ENCODE results near the gene AGRN.

The AGRN gene

DNA sequence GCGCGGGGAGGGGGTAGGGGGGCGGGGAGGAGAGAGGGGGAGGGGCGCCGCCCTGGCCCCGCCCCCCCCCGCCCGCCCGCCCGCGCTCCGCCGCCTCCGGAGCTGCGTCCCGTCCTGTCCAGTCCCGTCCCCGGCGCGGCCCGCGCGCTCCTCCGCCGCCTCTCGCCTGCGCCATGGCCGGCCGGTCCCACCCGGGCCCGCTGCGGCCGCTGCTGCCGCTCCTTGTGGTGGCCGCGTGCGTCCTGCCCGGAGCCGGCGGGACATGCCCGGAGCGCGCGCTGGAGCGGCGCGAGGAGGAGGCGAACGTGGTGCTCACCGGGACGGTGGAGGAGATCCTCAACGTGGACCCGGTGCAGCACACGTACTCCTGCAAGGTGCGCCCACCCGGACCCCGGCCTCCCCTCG is at the start of gene AGRN:
Gene AGRN (plus strand): TSS at position 121 of the 405 bp plus-strand sequence. CDS start 53 bp downstream, at position 174.
- peak within 1 kb of the TSS; percentile 62; the same call in 1 of the 2 replicates for H3K27ac ChIP-seq (ENCODE audit: low read depth, low read length)
- H3K79me2 ChIP-seq (ENCODE audit: control insufficient read depth, insufficient read depth, low read length, unreplicated experiment), result peaks cover 3% of the 10 kb centered on the region

DNA sequence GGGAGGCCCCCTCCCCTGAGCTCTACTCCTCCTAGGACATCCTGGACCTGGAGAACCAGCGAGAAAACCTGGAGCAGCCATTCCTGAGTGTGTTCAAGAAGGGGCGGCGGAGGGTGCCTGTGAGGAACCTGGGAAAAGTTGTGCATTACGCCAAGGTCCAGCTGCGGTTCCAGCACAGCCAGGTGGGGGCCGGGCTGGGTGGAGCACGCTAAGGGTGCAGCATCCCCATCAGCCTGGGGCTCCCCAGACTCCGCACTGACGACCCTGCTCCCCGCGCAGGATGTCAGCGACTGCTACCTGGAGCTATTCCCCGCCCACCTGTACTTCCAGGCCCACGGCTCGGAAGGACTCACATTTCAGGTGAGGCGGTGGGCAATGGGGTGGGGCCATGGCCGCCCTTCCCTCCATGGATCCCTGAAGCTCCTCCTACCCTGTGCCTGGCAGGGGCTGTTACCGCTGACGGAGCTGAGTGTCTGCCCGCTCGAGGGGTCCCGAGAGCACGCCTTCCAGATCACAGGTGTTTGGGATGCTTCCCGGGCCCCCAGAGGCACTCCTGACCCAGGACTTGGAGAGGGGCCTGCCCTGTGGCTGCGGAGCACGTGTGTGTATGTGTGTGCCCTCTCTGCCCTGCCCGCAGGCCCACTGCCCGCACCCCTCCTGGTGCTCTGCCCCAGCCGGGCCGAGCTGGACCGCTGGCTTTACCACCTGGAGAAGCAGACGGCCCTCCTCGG is 49.5 kb upstream of the AGRN start:
- H3K27me3 ChIP-seq (ENCODE audit: insufficient read depth, low read length), result no peaks in the 10 kb centered on the region
- H3K36me3 ChIP-seq (ENCODE audit: insufficient read depth, low read length), result no peaks in the 10 kb centered on the region
- no peak overlapping the region for H3K4me3 ChIP-seq (ENCODE audit: low read depth, low read length)
- no peaks in the 10 kb centered on the region for H3K79me2 ChIP-seq (ENCODE audit: control insufficient read depth, insufficient read depth, low read length, unreplicated experiment)
- H3K4me1 ChIP-seq (ENCODE audit: control insufficient read depth, insufficient read depth, low read length, unreplicated experiment), result peaks cover 7% of the 10 kb centered on the region
- no peak overlapping the region for H3K27ac ChIP-seq (ENCODE audit: low read depth, low read length)
- H2AFZ ChIP-seq (ENCODE audit: low read length, unreplicated experiment), result no peak overlapping the region

More for the DNA sequence above, at the start of gene AGRN:
- peaks cover 3% of the 10 kb centered on the region; the same call in 1 of the 2 replicates for H3K36me3 ChIP-seq (ENCODE audit: insufficient read depth, low read length)
- peak within 1 kb of the TSS; percentile 25 for H2AFZ ChIP-seq (ENCODE audit: low read length, unreplicated experiment)
- H3K27me3 ChIP-seq (ENCODE audit: insufficient read depth, low read length), result no peaks in the 10 kb centered on the region
- H3K4me3 ChIP-seq (ENCODE audit: low read depth, low read length), result peak within 1 kb of the TSS; percentile 88
- peaks cover 32% of the 10 kb centered on the region for H3K4me1 ChIP-seq (ENCODE audit: control insufficient read depth, insufficient read depth, low read length, unreplicated experiment)

DNA sequence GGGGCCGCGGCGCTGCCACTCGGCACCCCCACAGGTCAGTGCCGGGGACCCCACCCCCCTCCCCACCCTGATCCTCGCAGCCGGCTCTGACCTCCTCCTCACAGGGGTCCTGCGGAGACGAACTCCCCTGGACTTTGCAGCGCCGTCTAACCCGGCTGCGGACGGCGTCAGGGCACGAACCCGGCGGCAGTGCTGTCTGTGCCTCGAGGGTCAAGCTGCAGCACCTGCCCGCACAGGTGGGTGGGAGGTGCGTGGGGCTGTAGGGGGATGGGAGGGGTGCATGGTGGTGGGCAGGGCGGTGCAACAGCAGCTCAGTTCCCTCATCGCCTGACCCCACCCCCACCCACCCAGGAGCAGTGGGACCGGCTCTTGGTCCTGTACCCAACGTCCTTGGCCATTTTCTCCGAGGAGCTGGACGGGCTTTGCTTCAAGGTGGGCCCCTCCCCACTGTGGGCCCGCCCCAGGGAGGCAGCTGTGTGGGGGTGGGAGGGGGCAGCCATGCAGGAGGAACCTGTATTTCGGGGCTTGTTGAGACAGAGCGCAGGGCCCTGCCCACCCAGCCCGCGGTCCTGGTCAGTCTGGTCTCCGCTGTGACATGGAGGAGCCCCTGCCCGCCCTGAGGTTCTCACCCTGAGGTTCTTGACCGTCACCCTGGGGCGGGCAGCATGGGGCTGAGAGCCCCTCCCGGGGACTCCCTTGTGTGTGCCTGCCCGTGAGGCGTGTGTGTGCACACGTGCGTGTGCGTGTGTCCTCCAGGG is 48.8 kb upstream of the AGRN start:
- H3K27me3 ChIP-seq (ENCODE audit: insufficient read depth, low read length), result no peaks in the 10 kb centered on the region
- H3K4me1 ChIP-seq (ENCODE audit: control insufficient read depth, insufficient read depth, low read length, unreplicated experiment), result peaks cover under 1% of the 10 kb centered on the region

DNA sequence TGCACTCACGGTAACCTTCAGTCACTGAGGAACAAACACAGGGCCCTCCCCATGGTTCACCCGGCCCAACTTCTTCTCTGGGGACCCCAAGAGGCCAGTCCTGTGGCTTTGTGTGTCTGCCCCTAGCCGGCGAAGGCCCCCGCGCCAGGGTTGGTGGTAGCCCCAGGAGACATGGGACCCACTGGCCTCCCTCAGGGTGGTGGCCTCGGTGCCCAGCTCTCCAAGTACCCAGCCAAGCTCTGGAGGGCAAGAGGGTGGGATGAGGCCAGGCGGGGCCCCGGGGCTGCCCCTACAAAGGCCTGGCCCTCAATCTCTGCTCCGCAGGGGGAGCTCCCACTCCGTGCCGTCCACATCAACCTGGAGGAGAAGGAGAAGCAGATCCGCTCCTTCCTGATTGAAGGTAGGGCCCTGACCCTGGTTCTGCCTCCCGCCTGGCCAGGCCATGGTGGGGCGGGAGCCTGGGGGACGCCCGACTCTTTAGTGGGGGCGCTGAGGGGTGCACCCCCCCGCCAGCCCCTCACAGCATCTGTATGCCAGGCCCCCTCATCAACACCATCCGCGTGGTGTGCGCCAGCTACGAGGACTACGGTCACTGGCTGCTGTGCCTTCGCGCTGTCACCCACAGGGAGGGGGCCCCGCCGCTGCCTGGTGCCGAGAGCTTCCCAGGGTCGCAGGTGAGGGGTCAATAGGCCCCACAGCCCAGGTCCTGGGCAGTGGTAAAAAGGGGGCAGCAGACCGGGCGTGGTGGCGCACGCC is 48.0 kb upstream of the AGRN start:
- no peaks in the 10 kb centered on the region for H3K27me3 ChIP-seq (ENCODE audit: insufficient read depth, low read length)
- H2AFZ ChIP-seq (ENCODE audit: low read length, unreplicated experiment), result no peak overlapping the region
- H3K27ac ChIP-seq (ENCODE audit: low read depth, low read length), result no peak overlapping the region
- H3K4me1 ChIP-seq (ENCODE audit: control insufficient read depth, insufficient read depth, low read length, unreplicated experiment), result no peaks in the 10 kb centered on the region
- H3K4me3 ChIP-seq (ENCODE audit: low read depth, low read length), result no peak overlapping the region
- no peaks in the 10 kb centered on the region for H3K36me3 ChIP-seq (ENCODE audit: insufficient read depth, low read length)
- no peaks in the 10 kb centered on the region for H3K79me2 ChIP-seq (ENCODE audit: control insufficient read depth, insufficient read depth, low read length, unreplicated experiment)

More for the DNA sequence above, 48.8 kb upstream of the AGRN start:
- no peak overlapping the region for H2AFZ ChIP-seq (ENCODE audit: low read length, unreplicated experiment)
- no peaks in the 10 kb centered on the region for H3K79me2 ChIP-seq (ENCODE audit: control insufficient read depth, insufficient read depth, low read length, unreplicated experiment)
- no peak overlapping the region for H3K4me3 ChIP-seq (ENCODE audit: low read depth, low read length)
- no peaks in the 10 kb centered on the region for H3K36me3 ChIP-seq (ENCODE audit: insufficient read depth, low read length)
- H3K27ac ChIP-seq (ENCODE audit: low read depth, low read length), result no peak overlapping the region

DNA sequence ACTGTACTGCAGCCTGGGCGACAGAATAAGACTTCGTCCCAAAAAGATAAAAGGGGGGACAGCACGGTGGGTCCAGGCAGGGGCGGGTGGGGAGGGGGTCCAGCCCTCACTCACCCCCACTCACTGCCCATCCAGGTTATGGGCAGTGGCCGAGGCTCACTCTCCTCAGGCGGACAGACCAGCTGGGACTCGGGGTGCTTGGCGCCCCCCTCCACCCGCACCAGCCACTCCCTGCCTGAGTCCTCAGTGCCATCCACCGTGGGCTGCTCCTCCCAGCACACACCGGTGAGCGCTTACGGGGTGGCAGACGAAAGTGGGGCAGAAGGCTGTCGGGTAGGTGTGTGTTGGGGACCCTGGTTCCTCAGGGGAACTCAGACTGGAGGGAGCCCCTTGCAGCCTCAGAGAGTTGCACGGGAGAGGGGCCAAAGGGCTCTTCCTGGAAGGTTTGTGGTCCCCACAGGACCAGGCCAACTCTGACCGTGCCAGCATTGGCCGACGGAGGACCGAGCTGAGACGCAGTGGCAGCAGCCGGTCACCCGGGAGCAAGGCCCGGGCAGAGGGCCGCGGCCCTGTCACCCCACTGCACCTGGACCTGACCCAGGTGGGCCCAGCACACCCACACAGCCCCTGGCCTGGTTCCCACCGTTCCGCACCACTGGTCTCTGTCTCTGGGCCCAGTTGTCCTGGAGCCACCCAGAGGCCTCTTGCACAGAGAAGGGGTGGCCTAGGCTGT is 47.0 kb upstream of the AGRN start:
- H2AFZ ChIP-seq (ENCODE audit: low read length, unreplicated experiment), result no peak overlapping the region
- no peaks in the 10 kb centered on the region for H3K79me2 ChIP-seq (ENCODE audit: control insufficient read depth, insufficient read depth, low read length, unreplicated experiment)
- no peaks in the 10 kb centered on the region for H3K36me3 ChIP-seq (ENCODE audit: insufficient read depth, low read length)
- H3K27me3 ChIP-seq (ENCODE audit: insufficient read depth, low read length), result no peaks in the 10 kb centered on the region
- H3K4me1 ChIP-seq (ENCODE audit: control insufficient read depth, insufficient read depth, low read length, unreplicated experiment), result no peaks in the 10 kb centered on the region
- no peak overlapping the region for H3K27ac ChIP-seq (ENCODE audit: low read depth, low read length)
- no peak overlapping the region for H3K4me3 ChIP-seq (ENCODE audit: low read depth, low read length)

DNA sequence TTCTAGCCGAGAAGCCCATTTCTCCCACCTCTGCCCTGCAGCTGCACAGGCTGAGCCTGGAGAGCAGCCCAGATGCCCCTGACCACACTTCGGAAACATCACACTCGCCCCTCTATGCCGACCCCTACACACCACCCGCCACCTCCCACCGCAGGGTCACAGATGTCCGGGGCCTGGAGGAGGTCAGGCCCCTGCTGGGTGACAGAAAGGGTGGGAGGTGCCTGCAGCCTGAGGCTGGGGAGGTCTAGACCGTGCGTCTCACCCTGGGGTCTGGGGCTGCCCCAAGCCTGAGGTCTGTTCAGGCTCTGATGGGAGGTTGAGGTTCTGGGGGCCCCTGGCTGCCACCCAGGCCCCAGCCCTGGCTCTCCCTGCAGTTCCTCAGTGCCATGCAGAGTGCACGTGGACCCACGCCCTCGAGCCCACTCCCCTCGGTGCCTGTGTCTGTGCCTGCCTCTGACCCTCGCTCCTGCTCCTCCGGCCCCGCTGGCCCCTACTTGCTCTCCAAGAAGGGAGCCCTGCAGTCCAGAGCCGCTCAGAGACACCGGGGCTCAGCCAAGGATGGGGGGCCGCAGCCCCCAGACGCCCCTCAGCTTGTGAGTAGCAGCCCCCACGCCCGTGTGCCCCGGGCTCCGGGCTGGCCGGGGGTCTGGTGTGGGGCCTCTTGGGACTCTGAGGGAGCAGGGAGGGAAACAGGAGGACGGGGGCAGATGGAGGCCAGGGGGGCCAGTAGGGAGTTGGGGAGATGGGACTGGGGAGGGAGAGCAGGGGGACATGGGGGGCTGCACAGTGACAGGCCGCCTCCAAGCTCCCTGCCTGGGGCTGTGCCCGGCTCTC is 46.2 kb upstream of the AGRN start:
- no peak overlapping the region for H3K27ac ChIP-seq (ENCODE audit: low read depth, low read length)
- no peaks in the 10 kb centered on the region for H3K4me1 ChIP-seq (ENCODE audit: control insufficient read depth, insufficient read depth, low read length, unreplicated experiment)
- H3K79me2 ChIP-seq (ENCODE audit: control insufficient read depth, insufficient read depth, low read length, unreplicated experiment), result no peaks in the 10 kb centered on the region
- H3K36me3 ChIP-seq (ENCODE audit: insufficient read depth, low read length), result no peaks in the 10 kb centered on the region
- no peaks in the 10 kb centered on the region for H3K27me3 ChIP-seq (ENCODE audit: insufficient read depth, low read length)
- no peak overlapping the region for H3K4me3 ChIP-seq (ENCODE audit: low read depth, low read length)
- H2AFZ ChIP-seq (ENCODE audit: low read length, unreplicated experiment), result no peak overlapping the region

DNA sequence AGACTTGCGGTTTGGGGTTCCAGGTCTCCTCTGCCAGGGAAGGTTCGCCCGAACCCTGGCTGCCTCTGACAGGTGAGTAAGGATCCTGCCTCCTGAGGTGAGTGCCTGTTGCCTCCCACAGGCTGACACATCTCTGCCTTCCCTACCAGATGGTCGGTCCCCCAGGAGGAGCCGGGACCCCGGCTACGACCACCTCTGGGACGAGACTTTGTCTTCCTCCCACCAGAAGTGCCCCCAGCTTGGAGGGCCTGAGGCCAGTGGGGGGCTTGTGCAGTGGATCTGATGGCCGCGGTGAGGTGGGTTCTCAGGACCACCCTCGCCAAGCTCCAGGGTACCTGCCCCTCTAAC is 45.7 kb upstream of the AGRN start:
- Histone ChIP-seq H3K27ac (ENCODE audit: low read depth, low read length) (no peak overlapping the region), H3K4me1 (ENCODE audit: control insufficient read depth, insufficient read depth, low read length, unreplicated experiment) (no peaks in the 10 kb centered on the region), H3K79me2 (ENCODE audit: control insufficient read depth, insufficient read depth, low read length, unreplicated experiment) (no peaks in the 10 kb centered on the region), H2AFZ (ENCODE audit: low read length, unreplicated experiment) (no peak overlapping the region), H3K36me3 (ENCODE audit: insufficient read depth, low read length) (no peaks in the 10 kb centered on the region), H3K27me3 (ENCODE audit: insufficient read depth, low read length) (no peaks in the 10 kb centered on the region), H3K4me3 (ENCODE audit: low read depth, low read length) (no peak overlapping the region)

DNA sequence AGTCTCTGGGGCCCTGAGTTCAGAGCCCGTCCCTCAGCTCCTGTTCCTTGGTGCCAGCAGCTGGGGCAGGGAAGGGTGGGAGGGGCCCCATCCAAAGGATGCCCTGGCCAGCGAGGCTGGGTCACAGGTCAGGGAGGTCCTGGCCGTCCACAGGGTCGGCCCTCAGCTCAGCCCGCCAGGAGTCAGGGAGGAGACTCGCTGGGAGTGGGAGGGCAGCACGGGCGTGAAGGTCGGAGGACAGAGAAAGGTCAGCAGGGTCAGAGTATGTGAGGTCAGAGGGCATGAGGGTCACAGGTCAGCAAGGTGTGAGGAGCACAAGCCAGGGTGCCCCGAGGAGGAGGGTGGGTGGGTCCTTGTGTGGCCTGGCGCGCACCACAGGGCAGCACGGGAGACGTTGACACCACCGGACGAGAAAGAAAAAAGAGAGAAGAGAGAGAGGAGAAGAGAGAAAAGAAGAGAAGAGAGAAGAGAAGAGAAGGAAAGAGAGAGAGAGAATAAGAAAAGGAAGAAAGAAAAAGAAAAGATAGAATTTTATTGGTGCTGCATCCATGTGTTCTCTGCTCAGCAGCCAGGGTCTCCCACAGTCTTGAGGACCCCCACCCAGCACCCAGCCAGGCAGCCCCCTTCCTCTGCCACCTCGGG is 45.1 kb upstream of the AGRN start:
- no peak overlapping the region for H3K27ac ChIP-seq (ENCODE audit: low read depth, low read length)
- no peaks in the 10 kb centered on the region for H3K27me3 ChIP-seq (ENCODE audit: insufficient read depth, low read length)
- no peaks in the 10 kb centered on the region for H3K79me2 ChIP-seq (ENCODE audit: control insufficient read depth, insufficient read depth, low read length, unreplicated experiment)
- H2AFZ ChIP-seq (ENCODE audit: low read length, unreplicated experiment), result no peak overlapping the region
- no peaks in the 10 kb centered on the region for H3K4me1 ChIP-seq (ENCODE audit: control insufficient read depth, insufficient read depth, low read length, unreplicated experiment)
- H3K4me3 ChIP-seq (ENCODE audit: low read depth, low read length), result no peak overlapping the region
- no peaks in the 10 kb centered on the region for H3K36me3 ChIP-seq (ENCODE audit: insufficient read depth, low read length)

DNA sequence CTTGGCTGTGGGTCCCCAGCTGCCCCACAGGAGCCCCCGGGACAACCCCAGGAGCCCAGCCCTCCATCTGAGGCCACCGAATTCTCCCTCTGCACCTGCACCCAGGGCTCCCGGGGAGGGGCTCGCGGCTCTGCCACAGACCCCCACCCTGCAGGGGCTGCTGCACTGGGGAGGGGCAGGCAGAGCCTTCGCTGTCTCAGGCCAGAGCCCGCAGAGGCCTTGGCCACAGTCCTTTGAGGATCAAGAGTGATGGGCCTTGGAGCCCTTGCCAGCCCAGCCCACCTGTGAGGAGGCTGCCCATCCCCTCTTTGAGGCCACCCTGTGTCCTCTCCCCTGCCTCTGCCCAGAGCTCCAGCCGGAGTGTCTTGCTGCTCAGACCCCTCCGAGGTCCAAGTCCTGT is 44.6 kb upstream of the AGRN start:
- Histone ChIP-seq H3K27ac (ENCODE audit: low read depth, low read length) (no peak overlapping the region), H3K4me1 (ENCODE audit: control insufficient read depth, insufficient read depth, low read length, unreplicated experiment) (no peaks in the 10 kb centered on the region), H3K36me3 (ENCODE audit: insufficient read depth, low read length) (no peaks in the 10 kb centered on the region), H3K27me3 (ENCODE audit: insufficient read depth, low read length) (no peaks in the 10 kb centered on the region), H3K4me3 (ENCODE audit: low read depth, low read length) (no peak overlapping the region), H2AFZ (ENCODE audit: low read length, unreplicated experiment) (no peak overlapping the region), H3K79me2 (ENCODE audit: control insufficient read depth, insufficient read depth, low read length, unreplicated experiment) (no peaks in the 10 kb centered on the region)

Data from ACC112 (cell line).